Osteocyte (in vitro differentiated cells): ENCODE results near the gene DSE. TPM values are rescaled to one million over a fixed set of nuclear protein-coding genes. Genes with fewer than 3 reads are reported as not detected.
A peak's percentile ranks its signal among the peaks of the same experiment; 100 is the strongest.
"Not testable (repeated sequence)": the region's sequence is repeated elsewhere in the genome, so short reads cannot be mapped to it uniquely, and the experiment has no call there.

Source experiments
- DNase-seq: peaks from one replicate; pipeline ENCODE4 v3.0.0; 2021; ENCODE audit warnings: mixed read lengths; ENCODE audit not compliant: unreplicated experiment; ENCODE audit errors: extremely low spot score
- H3K27ac Mint-ChIP-seq: one replicate; pipeline ENCODE4 v1.8.0; 2021; ENCODE audit warnings: mild to moderate bottlenecking, mixed read lengths; ENCODE audit not compliant: unreplicated experiment
- H3K27me3 Mint-ChIP-seq: one replicate; pipeline ENCODE4 v1.8.0; 2021; ENCODE audit warnings: mixed read lengths; ENCODE audit not compliant: unreplicated experiment
- H3K36me3 Mint-ChIP-seq: one replicate; pipeline ENCODE4 v1.8.0; 2021; ENCODE audit warnings: mixed read lengths; ENCODE audit not compliant: unreplicated experiment
- H3K4me1 Mint-ChIP-seq: one replicate; pipeline ENCODE4 v1.8.0; 2021; ENCODE audit warnings: mixed read lengths; ENCODE audit not compliant: unreplicated experiment
- H3K4me3 Mint-ChIP-seq: one replicate; pipeline ENCODE4 v1.8.0; 2021; ENCODE audit warnings: mild to moderate bottlenecking, moderate library complexity, mixed read lengths; ENCODE audit not compliant: unreplicated experiment
- H3K9me3 Mint-ChIP-seq: one replicate; pipeline ENCODE4 v1.8.0; 2021; ENCODE audit warnings: mixed read lengths; ENCODE audit not compliant: unreplicated experiment
- total RNA-seq: library from RNA; stranded (reverse); gene quantifications from 2 replicates; pipeline ENCODE4 v1.2.1, GENCODE V29; 2021
- TF ChIP-seq, protein P1 (sequence below): fragments of 200-600 bp; sonication (generic); IDR thresholded peaks from 2 replicates; pipeline ENCODE4 v1.5.0; 2021; ENCODE audit warnings: antibody characterized with exemption, mild to moderate bottlenecking, moderate library complexity

DSE gene
- total RNA-seq, 1 donor from 2014 or later, result 67.1 TPM

DNA sequence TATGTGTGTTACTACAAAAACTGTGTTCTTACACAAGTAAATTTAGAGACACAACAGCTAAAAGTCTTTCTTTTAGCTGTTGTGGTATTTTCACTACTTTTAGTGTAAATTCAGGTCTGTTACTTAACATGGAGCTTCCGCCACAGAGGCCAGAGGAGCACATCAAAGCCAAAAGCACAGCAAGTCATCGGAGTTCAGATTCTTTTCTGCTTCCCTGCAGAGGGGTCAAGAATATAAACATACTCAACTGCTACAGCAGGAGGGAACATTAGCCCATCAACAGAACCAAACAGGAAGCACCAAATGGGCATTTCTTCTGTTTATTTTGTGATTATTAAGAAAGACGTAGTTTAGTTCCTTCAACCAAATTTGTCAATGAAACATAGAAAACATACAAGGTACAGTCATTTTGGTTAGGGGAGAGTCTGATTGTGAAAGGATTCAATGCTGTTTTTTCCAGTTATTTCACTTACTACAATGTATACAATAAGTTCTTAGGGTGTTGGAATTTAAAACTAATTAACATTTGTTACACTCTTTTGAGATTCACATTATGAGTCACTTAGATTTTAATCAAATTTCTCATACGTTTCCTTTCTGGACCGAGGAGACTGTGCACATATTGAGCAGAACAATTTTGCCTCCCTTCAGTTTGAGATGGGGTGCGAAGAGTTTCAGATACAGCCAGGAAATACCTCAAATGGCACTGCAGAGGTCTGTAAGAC lies 42.8 kb upstream of the DSE start:
- Mint-ChIP-seq H3K27me3 (no peaks in the 10 kb centered on the region), H3K9me3 (peaks cover 2% of the 10 kb centered on the region), H3K4me3 (peak overlapping the region; percentile 5), H3K27ac (peak overlapping the region; percentile 27), H3K4me1 (peaks cover 32% of the 10 kb centered on the region), H3K36me3 (peaks cover 1% of the 10 kb centered on the region)
- no peak for DNase-seq
- TF ChIP-seq, protein P1, sequence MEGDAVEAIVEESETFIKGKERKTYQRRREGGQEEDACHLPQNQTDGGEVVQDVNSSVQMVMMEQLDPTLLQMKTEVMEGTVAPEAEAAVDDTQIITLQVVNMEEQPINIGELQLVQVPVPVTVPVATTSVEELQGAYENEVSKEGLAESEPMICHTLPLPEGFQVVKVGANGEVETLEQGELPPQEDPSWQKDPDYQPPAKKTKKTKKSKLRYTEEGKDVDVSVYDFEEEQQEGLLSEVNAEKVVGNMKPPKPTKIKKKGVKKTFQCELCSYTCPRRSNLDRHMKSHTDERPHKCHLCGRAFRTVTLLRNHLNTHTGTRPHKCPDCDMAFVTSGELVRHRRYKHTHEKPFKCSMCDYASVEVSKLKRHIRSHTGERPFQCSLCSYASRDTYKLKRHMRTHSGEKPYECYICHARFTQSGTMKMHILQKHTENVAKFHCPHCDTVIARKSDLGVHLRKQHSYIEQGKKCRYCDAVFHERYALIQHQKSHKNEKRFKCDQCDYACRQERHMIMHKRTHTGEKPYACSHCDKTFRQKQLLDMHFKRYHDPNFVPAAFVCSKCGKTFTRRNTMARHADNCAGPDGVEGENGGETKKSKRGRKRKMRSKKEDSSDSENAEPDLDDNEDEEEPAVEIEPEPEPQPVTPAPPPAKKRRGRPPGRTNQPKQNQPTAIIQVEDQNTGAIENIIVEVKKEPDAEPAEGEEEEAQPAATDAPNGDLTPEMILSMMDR, result no peak

DNA sequence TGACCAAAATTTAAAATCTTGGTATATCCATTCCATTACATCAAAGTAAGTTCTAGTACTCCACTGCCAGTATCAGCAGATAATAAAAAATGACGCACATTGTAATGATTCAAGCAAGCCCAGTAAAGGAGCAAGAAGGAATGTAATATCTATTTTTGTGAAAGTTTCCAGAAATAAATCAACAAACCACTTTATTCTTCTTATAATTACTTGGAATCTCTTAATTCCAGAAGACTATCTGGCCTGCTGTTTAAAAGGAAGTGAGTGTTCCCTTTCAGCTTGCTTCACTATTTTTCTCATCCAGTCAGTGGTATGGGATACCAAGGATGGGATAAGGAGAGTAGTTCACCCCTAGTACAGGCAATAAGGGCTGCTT lies 42.2 kb upstream of the DSE start:
- peaks cover 32% of the 10 kb centered on the region for H3K4me1 Mint-ChIP-seq
- TF ChIP-seq, protein P1, result no peak
- peak overlapping the region; percentile 27 for H3K27ac Mint-ChIP-seq
- DNase-seq, result no peak
- peaks cover 6% of the 10 kb centered on the region for H3K9me3 Mint-ChIP-seq
- H3K27me3 Mint-ChIP-seq, result no peaks in the 10 kb centered on the region
- no peak overlapping the region for H3K4me3 Mint-ChIP-seq
- H3K36me3 Mint-ChIP-seq, result peaks cover 1% of the 10 kb centered on the region

DNA sequence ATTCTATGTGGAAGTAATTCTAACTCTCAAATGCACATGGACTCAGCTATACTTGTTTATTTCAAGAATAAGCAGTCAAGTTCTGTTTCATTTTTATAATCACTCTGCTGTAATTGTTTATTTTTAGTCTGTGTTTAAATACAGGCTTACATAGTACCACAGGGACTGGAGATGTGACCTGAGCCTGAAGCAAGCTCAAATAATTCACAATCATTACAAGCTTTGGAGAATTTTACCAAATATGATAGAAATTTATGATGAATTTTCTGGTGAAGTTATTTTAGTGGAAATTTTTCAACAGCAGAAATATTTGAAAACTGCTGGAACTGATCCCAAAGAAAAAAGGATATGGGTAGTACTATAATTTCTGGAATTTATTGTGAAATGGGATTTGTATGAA lies 41.6 kb upstream of the DSE start:
- H3K9me3 Mint-ChIP-seq, result peaks cover 6% of the 10 kb centered on the region
- H3K27me3 Mint-ChIP-seq, result no peaks in the 10 kb centered on the region

DNA sequence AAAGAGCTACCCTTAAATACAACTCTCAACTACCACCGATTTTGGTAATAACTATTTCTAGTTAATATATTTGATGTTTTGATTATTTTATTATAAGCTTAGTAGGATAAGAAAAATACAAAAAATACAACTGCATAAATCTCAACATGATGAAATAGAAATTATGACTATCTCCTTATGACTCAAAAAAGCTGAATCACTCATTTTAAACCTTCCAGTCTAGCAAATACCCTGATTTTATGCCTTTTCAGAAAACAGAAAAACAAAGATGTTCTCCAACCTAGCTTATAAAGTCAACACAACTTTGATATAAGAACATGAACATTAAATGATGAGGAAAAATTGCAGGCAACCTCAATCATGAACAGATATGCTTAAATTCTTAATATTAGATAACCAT lies 40.2 kb upstream of the DSE start:
- Mint-ChIP-seq H3K27me3 (no peaks in the 10 kb centered on the region), H3K4me1 (peaks cover 32% of the 10 kb centered on the region), H3K36me3 (peaks cover 3% of the 10 kb centered on the region), H3K27ac (no peak overlapping the region), H3K4me3 (no peak overlapping the region), H3K9me3 (peaks cover 10% of the 10 kb centered on the region)
- no peak for DNase-seq
- TF ChIP-seq, protein P1, result no peak

More for the DNA sequence above, 41.6 kb upstream of the DSE start:
- Mint-ChIP-seq H3K36me3 (peaks cover 2% of the 10 kb centered on the region), H3K27ac (peak overlapping the region; percentile 31), H3K4me3 (no peak overlapping the region), H3K4me1 (peaks cover 32% of the 10 kb centered on the region)
- DNase-seq, result no peak
- TF ChIP-seq, protein P1, result no peak

DNA sequence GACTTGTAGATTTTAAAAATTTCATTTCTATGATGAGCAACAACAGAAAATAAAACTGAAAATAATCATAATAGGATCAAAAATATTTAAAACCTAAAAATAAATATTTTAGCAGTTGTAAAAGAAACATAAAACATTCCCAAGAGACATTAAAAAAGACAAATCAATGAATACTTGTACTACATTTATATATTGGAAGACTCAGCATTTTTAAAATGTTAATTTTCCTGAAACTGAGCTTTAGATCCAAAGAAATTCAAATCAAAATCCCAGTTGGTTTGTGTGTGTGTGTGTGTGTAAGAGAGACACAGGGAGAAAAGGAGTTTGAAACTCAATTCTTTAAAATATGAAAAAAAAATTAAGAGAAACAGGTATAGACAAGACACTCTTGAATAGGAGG lies 38.7 kb upstream of the DSE start:
- Mint-ChIP-seq H3K36me3 (peaks cover 3% of the 10 kb centered on the region), H3K9me3 (peaks cover 10% of the 10 kb centered on the region), H3K27ac (no peak overlapping the region), H3K27me3 (no peaks in the 10 kb centered on the region), H3K4me3 (no peak overlapping the region), H3K4me1 (peaks cover 25% of the 10 kb centered on the region)
- TF ChIP-seq, protein P1, result no peak
- no peak for DNase-seq

DNA sequence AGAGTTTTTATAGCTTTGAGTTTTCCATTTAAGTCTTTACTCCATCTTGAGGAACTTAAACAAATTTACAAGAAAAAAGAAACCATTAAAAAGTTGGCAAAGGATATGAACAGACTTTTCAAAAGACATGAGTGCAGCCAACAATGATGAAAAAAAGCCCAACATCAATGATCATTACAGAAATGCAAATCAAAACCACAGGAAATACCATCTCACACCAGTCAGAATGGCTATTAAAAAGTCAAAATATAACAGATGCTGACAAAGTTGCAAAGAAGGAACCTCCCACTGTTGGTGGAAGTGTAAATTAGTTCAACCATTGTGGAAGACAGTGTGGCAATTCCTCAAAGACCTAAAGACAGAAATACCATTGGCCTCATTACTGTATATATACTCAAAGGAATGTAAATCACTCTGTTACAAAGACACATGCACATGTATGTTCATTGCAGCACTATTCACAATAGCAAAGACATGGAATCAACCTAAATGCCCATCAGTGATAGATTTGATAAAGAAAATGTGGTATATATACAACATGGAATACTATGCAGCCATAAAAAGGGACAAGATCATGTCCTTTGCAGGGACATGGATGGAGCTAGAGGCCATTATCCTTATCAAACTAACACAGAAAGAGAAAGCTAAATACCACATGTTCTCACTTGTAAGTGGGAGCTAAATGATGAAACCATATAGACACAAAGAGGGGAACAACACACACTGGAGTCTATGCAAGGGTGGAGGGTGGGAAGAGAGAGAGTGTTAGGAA lies 35.9 kb upstream of the DSE start:
- H3K27ac Mint-ChIP-seq, H3K36me3 Mint-ChIP-seq, DNase-seq, H3K27me3 Mint-ChIP-seq, H3K4me3 Mint-ChIP-seq, H3K4me1 Mint-ChIP-seq: not testable (repeated sequence)
- peaks cover 12% of the 10 kb centered on the region for H3K9me3 Mint-ChIP-seq
